ENCODE data around the gene MMP20.
"Not testable (repeated sequence)": the region's sequence is repeated elsewhere in the genome, so short reads cannot be mapped to it uniquely, and the experiment has no call there.

MMP20 gene

DNA sequence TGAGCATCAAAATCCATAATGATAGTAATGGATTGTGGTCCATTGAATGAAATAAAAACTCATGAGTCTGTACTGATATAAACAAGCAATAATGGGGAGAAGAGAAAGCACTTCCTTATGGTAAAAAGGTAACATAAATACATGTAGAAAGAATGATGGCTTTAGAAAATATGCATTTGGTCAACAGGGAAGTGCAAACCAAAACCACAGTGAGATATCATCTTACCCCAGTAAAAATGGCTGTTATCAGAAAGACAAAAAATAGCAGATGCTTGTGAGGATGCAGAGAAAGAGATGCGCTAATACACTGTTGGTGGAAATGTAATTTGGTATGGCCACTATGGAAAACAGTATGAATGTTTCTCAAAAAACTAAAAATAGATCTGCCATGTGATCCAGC, 6.9 kb upstream of the MMP20 start:
- TF ChIP-seq, protein P1, sequence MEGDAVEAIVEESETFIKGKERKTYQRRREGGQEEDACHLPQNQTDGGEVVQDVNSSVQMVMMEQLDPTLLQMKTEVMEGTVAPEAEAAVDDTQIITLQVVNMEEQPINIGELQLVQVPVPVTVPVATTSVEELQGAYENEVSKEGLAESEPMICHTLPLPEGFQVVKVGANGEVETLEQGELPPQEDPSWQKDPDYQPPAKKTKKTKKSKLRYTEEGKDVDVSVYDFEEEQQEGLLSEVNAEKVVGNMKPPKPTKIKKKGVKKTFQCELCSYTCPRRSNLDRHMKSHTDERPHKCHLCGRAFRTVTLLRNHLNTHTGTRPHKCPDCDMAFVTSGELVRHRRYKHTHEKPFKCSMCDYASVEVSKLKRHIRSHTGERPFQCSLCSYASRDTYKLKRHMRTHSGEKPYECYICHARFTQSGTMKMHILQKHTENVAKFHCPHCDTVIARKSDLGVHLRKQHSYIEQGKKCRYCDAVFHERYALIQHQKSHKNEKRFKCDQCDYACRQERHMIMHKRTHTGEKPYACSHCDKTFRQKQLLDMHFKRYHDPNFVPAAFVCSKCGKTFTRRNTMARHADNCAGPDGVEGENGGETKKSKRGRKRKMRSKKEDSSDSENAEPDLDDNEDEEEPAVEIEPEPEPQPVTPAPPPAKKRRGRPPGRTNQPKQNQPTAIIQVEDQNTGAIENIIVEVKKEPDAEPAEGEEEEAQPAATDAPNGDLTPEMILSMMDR (IDR thresholded peaks at IDR 0.05), result no peak
- no peaks in the 10 kb centered on the region for H3K9me3 ChIP-seq
- no peak overlapping the region for H3K4me3 ChIP-seq (ENCODE audit: low read depth in 1 of 2, low read length in 1 of 2)
- H3K27me3 ChIP-seq, result no peaks in the 10 kb centered on the region
- no peak overlapping the region for H3K27ac ChIP-seq
- H3K4me1 ChIP-seq (ENCODE audit: control insufficient read depth in 1 of 2, insufficient read depth in 1 of 2, low read depth in 1 of 2, low read length in 1 of 2), result no peaks in the 10 kb centered on the region
- no peaks in the 10 kb centered on the region for H3K36me3 ChIP-seq

DNA sequence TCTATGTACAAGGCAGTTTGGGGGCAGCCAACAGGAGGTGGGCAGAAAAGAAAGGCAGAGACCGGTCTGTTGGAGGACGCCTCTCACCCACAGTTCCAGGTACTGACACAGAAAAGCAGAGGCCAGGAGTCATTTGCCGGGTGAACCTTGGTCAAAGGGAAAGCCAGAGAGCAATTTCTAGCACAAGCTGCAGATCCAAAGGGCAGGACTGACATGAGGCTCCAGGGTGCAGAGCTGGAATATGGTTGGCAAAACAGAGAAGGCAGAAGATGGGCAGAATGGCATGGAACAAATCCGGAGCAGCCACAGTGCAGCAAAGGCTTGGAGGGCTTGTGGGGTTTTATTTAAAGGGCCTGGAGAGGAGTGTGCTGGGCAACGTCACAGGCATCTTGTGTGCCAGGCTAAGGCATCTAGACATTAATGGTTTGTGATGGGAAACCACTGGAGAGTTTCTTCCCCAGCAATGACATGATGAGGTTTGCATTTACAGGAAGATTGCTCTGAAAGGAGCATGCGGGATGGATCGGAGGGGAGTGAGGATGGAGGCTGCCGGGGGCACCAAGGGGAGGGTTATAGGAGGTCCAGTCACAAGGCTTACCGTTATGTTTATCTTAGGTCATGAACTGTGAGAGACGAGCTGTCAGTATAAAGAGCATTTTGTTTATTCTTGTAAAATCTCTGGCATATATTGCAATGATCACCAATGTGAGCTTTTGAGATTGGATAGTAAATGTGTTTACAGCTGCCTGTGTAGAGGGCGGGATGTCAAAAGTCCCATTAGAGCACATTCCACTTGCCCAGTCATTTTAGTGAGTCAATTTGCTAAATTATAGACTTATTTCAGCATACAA, 5.7 kb upstream of the MMP20 start:
- H3K9me3 ChIP-seq, result no peaks in the 10 kb centered on the region
- TF ChIP-seq, protein P1 (IDR thresholded peaks at IDR 0.05), result no peak
- H3K4me1 ChIP-seq (ENCODE audit: control insufficient read depth in 1 of 2, insufficient read depth in 1 of 2, low read depth in 1 of 2, low read length in 1 of 2), result no peaks in the 10 kb centered on the region
- H3K27me3 ChIP-seq, result no peaks in the 10 kb centered on the region
- no peak overlapping the region for H3K27ac ChIP-seq
- no peaks in the 10 kb centered on the region for H3K36me3 ChIP-seq
- H3K4me3 ChIP-seq (ENCODE audit: low read depth in 1 of 2, low read length in 1 of 2), result no peak overlapping the region

DNA sequence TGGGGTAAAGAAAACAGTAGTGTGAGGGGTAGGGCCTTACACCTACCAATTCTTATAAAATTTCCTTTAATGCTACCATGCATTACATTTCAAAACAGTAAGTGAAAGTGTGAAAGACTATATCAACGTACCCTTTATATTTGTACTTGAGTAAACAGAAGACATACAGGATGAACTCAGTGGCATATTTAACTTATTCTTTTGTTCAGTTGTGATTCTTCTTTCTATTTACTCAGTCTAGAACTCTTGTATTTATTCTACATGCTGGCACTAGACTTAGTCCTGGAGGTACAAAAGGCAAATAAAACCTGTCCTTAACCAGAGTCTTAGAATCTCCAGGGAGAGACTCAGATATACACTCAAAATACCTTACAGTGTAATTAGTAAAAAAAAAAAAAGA, 4.8 kb upstream of the MMP20 start:
- H3K9me3 ChIP-seq; H3K4me1 ChIP-seq (ENCODE audit: control insufficient read depth in 1 of 2, insufficient read depth in 1 of 2, low read depth in 1 of 2, low read length in 1 of 2); H3K36me3 ChIP-seq; H3K4me3 ChIP-seq (ENCODE audit: low read depth in 1 of 2, low read length in 1 of 2); H3K27ac ChIP-seq; H3K27me3 ChIP-seq: not testable (repeated sequence)

DNA sequence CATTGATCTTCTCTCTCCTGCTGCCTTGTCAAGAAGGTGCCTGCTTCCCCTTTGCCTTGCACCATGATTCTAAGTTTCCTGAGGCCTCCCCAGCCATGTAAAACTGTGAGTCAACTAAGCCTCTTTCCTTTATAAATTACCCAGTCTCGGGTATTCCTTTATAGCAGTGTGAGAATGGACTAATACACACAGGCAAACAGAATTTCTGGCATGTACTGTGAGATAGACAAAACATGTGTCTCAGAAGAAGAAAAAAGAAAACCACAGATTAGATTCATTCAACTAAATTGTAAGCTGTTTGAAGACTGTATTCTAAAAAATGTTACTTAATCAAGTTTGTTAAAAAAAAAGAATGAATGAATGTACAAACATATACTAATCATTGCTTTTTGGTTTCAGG, 1.5 kb upstream of the MMP20 start:
- no peaks in the 10 kb centered on the region for H3K27me3 ChIP-seq
- H3K4me3 ChIP-seq (ENCODE audit: low read depth in 1 of 2, low read length in 1 of 2), result no peak overlapping the region
- no peaks in the 10 kb centered on the region for H3K9me3 ChIP-seq
- H3K4me1 ChIP-seq (ENCODE audit: control insufficient read depth in 1 of 2, insufficient read depth in 1 of 2, low read depth in 1 of 2, low read length in 1 of 2), result no peaks in the 10 kb centered on the region
- TF ChIP-seq, protein P1 (IDR thresholded peaks at IDR 0.05), result no peak
- no peaks in the 10 kb centered on the region for H3K36me3 ChIP-seq
- no peak overlapping the region for H3K27ac ChIP-seq

DNA sequence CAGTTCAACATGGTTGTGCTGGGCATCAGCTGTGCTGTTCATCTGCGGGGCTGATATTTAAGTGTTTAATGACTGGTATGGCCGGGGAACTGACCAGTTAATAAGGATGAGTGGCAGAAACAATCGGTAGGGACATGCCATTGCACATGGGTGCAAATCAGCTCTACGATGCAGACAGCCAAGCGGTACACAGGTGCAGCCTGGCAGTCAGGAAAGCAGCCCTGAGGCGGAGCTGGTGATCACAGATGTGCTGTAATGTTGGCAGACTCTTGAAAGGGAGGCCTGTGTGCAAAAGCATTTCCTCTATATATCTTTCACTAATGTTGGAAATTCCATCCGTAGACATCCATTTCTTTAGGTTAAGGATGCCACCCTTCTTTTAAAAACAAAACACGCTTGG, 1.1 kb downstream of the MMP20 start:
- Histone ChIP-seq H3K9me3 (no peaks in the 10 kb centered on the region), H3K4me3 (ENCODE audit: low read depth in 1 of 2, low read length in 1 of 2) (no peak overlapping the region), H3K27ac (no peak overlapping the region), H3K36me3 (no peaks in the 10 kb centered on the region), H3K27me3 (no peaks in the 10 kb centered on the region), H3K4me1 (ENCODE audit: control insufficient read depth in 1 of 2, insufficient read depth in 1 of 2, low read depth in 1 of 2, low read length in 1 of 2) (no peaks in the 10 kb centered on the region)
- TF ChIP-seq, protein P1 (IDR thresholded peaks at IDR 0.05), result no peak

DNA sequence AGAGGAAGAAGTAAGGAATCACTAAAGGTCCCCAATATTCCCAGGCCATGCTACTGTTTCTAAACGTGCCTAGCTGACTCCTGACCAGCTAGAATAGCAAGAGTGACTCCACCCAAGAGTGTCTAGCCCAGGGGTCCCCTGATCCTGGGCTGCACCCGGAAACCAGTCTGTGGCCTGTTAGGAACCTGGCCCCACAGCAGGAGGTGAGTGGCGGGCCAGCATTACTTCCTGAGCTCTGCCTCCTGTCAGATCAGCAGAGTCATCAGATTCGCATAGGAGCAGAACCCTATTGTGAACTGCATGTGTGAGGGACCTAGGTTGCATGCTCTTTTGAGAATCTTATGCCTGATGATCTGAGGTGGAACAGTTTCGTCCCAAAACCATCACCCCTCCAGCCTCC, 2.0 kb downstream of the MMP20 start:
- TF ChIP-seq, protein P1 (IDR thresholded peaks at IDR 0.05), result no peak
- Histone ChIP-seq H3K27ac (no peak overlapping the region), H3K9me3 (no peaks in the 10 kb centered on the region), H3K4me3 (ENCODE audit: low read depth in 1 of 2, low read length in 1 of 2) (no peak overlapping the region), H3K4me1 (ENCODE audit: control insufficient read depth in 1 of 2, insufficient read depth in 1 of 2, low read depth in 1 of 2, low read length in 1 of 2) (no peaks in the 10 kb centered on the region), H3K27me3 (no peaks in the 10 kb centered on the region), H3K36me3 (no peaks in the 10 kb centered on the region)

All from neutrophil (primary cell).